Natural killer cell (primary cell): ENCODE data around the gene EGFL8. TPM values are rescaled to one million over a fixed set of nuclear protein-coding genes. Genes with fewer than 3 reads are reported as not detected.
"Not testable (repeated sequence)": the region's sequence is repeated elsewhere in the genome, so short reads cannot be mapped to it uniquely, and the experiment has no call there.

ENCODE experiments used
- ATAC-seq, 3 donors: fragments of 150-1000 bp in 2 of 3; fragments of 200-7000 bp in 1 of 3; cut with Tn5 transposase; 1 replicate in 1 of 3; 2 replicates in 2 of 3; pipeline ENCODE4 v1.10.0; 2021; ENCODE audit warnings: mild to moderate bottlenecking in 2 of 3, moderate library complexity in 2 of 3
- DNase-seq, 2 donors: peaks; one replicate each; pipeline versions ENCODE4 v3.0.0 to v3.0.0-alpha.2; 2013 to 2021; ENCODE audit warnings: mixed read lengths in 1 of 2
- H3K27ac ChIP-seq: one replicate; pipeline ENCODE4 v1.5.1; 2013; ENCODE audit warnings: mild to moderate bottlenecking, low read length
- H3K27me3 ChIP-seq: one replicate; pipeline ENCODE4 v1.6.1; 2013; ENCODE audit warnings: low read length; ENCODE audit not compliant: control insufficient read depth, insufficient read depth
- H3K36me3 ChIP-seq: one replicate; pipeline ENCODE4 v1.6.1; 2013; ENCODE audit warnings: low read length; ENCODE audit not compliant: control insufficient read depth, insufficient read depth
- H3K4me1 ChIP-seq: one replicate; pipeline ENCODE4 v1.6.1; 2013; ENCODE audit warnings: low read length; ENCODE audit not compliant: control insufficient read depth, insufficient read depth
- H3K4me3 ChIP-seq: one replicate; pipeline ENCODE4 v1.5.1; 2013; ENCODE audit warnings: low read length
- H3K9me3 ChIP-seq: one replicate; pipeline ENCODE4 v1.6.1; 2013; ENCODE audit warnings: low read length; ENCODE audit not compliant: control insufficient read depth, insufficient read depth
- H3K27ac Mint-ChIP-seq, 2 donors: one replicate each; pipeline ENCODE4 v1.8.0; 2022; ENCODE audit warnings: mild to moderate bottlenecking in 2 of 2, mixed read lengths in 2 of 2, moderate library complexity in 1 of 2
- H3K27me3 Mint-ChIP-seq, 2 donors: one replicate each; pipeline ENCODE4 v1.8.0; 2022; ENCODE audit warnings: low read depth in 2 of 2, mixed read lengths in 2 of 2
- H3K36me3 Mint-ChIP-seq: one replicate; pipeline ENCODE4 v1.8.0; 2022; ENCODE audit warnings: mixed read lengths
- H3K4me1 Mint-ChIP-seq, 2 donors: one replicate each; pipeline ENCODE4 v1.8.0; 2022; ENCODE audit warnings: mixed read lengths in 2 of 2
- H3K4me3 Mint-ChIP-seq: one replicate; pipeline ENCODE4 v1.8.0; 2022; ENCODE audit warnings: mild to moderate bottlenecking, moderate library complexity, mixed read lengths
- H3K9me3 Mint-ChIP-seq, 2 donors: one replicate each; pipeline ENCODE4 v1.8.0; 2022; ENCODE audit warnings: mixed read lengths in 2 of 2
- WGBS: methylation state at CpG from one replicate; pipeline ENCODE4 v1.1.7; 2013; ENCODE audit warnings: missing lambda C conversion rate; ENCODE audit not compliant: insufficient coverage; 5-methylcytosine and 5-hydroxymethylcytosine counted together
- intact Hi-C: fragments of 100-400 bp; cut with micrococcal nuclease; formaldehyde crosslinking; loops from one replicate; pipeline ENCODE4 v1.14.2; 2022
- total RNA-seq, 4 donors: library from RNA; stranded (reverse); fragments of 120-200 nt in 1 of 4; gene quantifications; one replicate each; pipeline versions ENCODE4 v1.2.3 to v1.2.4, GENCODE V29; 2013 to 2022
- TF ChIP-seq, protein P1 (sequence below): fragments of 200-600 bp; IDR thresholded peaks from one replicate; pipeline ENCODE4 v1.8.0; 2022; ENCODE audit warnings: antibody characterized with exemption

Gene EGFL8
- total RNA-seq, 3 donors from 2014 or later (not counting 1 experiment from before 2014, with no cell fraction given) = 18.2 to 22.9 (median 20.1) TPM

DNA sequence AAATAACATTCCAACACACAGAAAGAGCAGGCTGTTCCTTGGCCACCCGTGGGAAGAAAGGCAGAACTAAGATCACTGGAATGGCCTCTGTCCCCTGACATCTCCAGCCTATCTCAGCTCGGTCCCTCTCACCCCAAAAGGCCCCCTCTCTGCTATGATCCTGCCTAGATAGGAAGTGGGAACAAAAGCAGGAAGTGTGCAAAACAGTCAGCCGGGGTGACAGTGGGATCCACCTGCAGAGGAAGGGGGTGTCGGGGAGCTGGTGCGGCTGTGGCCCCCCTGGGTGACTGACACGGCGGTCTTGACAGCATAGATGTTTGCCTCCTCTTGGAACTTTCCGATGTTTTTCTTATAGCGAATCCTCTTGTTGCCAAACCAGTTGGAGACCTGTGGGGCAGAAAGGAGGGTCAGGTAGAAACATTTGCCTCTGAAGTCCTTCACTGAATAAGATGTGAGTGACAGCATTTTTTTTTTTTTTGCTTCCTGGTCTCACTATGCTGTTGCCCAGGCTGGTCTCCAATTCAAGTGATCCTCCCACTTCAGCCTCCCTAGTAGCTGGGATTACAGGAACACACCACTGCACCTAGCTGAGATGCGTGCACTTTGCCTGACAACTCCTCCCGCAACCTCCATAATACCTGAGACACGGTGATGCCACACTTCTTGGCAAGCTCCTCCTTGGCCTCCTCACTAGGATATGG, 22.8 kb downstream of the EGFL8 start:
- H3K4me1 Mint-ChIP-seq = peaks cover 41 to 67% of the 10 kb centered on the region in 2 donors
- intact Hi-C loops = no loop called here
- peak overlapping the region; percentile 70 for H3K4me3 Mint-ChIP-seq
- Histone ChIP-seq H3K4me1 (peaks cover 58% of the 10 kb centered on the region), H3K27ac (peak overlapping the region; percentile 2), H3K9me3 (no peaks in the 10 kb centered on the region), H3K36me3 (peaks cover 46% of the 10 kb centered on the region), H3K27me3 (no peaks in the 10 kb centered on the region), H3K4me3 (no peak overlapping the region)
- peak overlapping the region; percentile 72 to 79 for H3K27ac Mint-ChIP-seq
- no peak for DNase-seq
- TF ChIP-seq, protein P1, sequence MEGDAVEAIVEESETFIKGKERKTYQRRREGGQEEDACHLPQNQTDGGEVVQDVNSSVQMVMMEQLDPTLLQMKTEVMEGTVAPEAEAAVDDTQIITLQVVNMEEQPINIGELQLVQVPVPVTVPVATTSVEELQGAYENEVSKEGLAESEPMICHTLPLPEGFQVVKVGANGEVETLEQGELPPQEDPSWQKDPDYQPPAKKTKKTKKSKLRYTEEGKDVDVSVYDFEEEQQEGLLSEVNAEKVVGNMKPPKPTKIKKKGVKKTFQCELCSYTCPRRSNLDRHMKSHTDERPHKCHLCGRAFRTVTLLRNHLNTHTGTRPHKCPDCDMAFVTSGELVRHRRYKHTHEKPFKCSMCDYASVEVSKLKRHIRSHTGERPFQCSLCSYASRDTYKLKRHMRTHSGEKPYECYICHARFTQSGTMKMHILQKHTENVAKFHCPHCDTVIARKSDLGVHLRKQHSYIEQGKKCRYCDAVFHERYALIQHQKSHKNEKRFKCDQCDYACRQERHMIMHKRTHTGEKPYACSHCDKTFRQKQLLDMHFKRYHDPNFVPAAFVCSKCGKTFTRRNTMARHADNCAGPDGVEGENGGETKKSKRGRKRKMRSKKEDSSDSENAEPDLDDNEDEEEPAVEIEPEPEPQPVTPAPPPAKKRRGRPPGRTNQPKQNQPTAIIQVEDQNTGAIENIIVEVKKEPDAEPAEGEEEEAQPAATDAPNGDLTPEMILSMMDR = no peak
- 54% methylated on average over 11 of the region's 12 CpGs for WGBS
- H3K36me3 Mint-ChIP-seq = peaks cover 19% of the 10 kb centered on the region
- no peaks in the 10 kb centered on the region for H3K9me3 Mint-ChIP-seq
- ATAC-seq = no peak
- H3K27me3 Mint-ChIP-seq = no peaks in the 10 kb centered on the region

DNA sequence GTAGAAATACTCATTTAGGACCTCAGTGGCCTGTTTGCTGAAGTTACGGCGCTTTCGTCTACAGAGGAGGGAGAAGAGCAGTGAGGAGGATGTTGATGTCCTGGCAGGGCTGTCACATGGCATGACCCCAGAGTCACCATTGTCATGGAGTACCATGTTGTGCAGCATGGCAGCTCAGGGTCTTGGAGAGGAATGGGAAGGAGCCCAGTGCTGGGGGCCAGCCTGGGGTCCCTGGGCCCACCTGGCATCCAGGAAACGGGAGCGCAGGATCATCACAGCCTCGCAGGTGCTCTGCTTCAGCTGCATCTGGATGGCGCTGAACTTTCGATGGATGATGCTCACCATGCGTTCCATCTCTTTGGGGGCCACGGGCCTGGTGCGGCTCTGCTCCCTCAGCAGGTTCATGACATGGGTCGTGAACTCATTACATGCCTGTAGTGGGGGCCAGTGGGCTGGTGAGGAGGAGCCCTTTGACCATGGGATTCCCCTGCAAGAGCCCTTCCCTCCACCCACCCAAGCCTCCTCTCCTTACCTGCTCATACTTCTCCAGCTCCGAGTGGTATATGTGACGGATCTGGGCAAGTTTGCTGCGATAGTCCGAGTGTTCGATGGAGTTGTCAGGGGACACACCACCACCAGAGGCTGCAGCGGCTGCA, 23.5 kb downstream of the EGFL8 start:
- H3K27ac ChIP-seq, DNase-seq, H3K27me3 Mint-ChIP-seq, H3K9me3 ChIP-seq, intact Hi-C loops, ATAC-seq, H3K9me3 Mint-ChIP-seq, H3K4me3 ChIP-seq, H3K27me3 ChIP-seq: not testable (repeated sequence)
- peaks cover 39% of the 10 kb centered on the region for H3K36me3 ChIP-seq
- WGBS = 94% methylated on average over 13 of the region's 18 CpGs
- H3K4me1 ChIP-seq = peaks cover 58% of the 10 kb centered on the region
- Mint-ChIP-seq H3K36me3 (peaks cover 19% of the 10 kb centered on the region), H3K27ac (peak overlapping the region; percentile 72 to 79), H3K4me1 (peaks cover 41 to 68% of the 10 kb centered on the region in 2 donors), H3K4me3 (peak overlapping the region; percentile 25)

DNA sequence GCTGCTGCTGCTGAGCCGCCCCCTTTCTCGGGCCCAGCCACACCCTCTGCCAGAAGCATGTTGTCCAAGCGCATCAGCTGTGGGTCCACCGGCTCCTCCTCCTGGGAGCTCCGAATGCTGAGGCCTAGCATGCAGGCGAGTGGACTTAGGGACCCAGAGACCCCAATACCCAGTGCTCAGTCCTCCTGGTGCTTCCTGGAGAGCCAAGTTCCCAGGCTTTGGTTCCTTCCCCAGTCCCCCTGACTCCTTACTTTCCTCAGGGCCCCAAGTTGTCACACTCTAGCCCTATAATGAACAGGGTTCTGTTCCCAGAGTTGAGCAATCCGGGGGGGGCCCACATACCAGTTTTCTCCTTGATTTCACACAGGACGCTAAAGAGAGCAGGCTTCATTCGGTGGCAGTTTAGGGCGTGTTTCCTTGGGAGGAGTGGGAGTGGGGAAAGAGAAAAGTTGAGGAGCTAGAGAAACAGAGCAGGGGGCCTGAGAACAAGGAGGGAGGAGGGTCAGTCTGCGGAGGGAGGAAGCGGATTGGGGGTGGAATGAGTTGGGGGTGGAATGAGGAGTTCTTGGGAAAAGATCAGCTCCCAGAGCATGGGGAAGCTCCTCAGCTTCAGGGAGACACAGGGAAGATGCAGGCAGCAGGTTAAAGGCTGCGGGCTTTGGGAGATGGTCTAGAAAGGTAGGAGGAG, 24.1 kb downstream of the EGFL8 start:
- ATAC-seq (no peak), DNase-seq (no peak)
- Mint-ChIP-seq H3K36me3 (peaks cover 19% of the 10 kb centered on the region), H3K27me3 (no peaks in the 10 kb centered on the region), H3K27ac (peak overlapping the region; percentile 99), H3K9me3 (no peaks in the 10 kb centered on the region), H3K4me3 (peak overlapping the region; percentile 88), H3K4me1 (peaks cover 46 to 74% of the 10 kb centered on the region in 2 donors)
- peak overlapping the region; percentile 99 for H3K27ac ChIP-seq
- H3K4me3 ChIP-seq = peak overlapping the region; percentile 69
- H3K4me1 ChIP-seq = peaks cover 65% of the 10 kb centered on the region
- WGBS = 61% methylated on average over 11 of the region's 13 CpGs
- no peaks in the 10 kb centered on the region for H3K27me3 ChIP-seq
- TF ChIP-seq, protein P1 = no peak
- intact Hi-C loops = no loop called here
- peaks cover 33% of the 10 kb centered on the region for H3K36me3 ChIP-seq
- no peaks in the 10 kb centered on the region for H3K9me3 ChIP-seq
